Esophagus muscularis mucosa (tissue), 4 donors: Measurements from ENCODE around the gene SLC17A9. TPM values are rescaled to one million over a fixed set of nuclear protein-coding genes. Genes with fewer than 3 reads are reported as not detected.

Experiments used
- DNase-seq: peaks from one replicate; pipeline ENCODE4 v3.0.0-alpha.2; 2017; ENCODE audit errors: extremely low spot score
- H3K27ac ChIP-seq, 4 donors: fragments of 200-600 bp; sonication (generic); replicated peaks in 1 of 4; 1 replicate in 3 of 4; 2 replicates in 1 of 4; pipeline ENCODE4 v1.5.1; 2016 to 2019; ENCODE audit warnings: mild to moderate bottlenecking in 1 of 4
- H3K27me3 ChIP-seq, 4 donors: fragments of 200-600 bp; sonication (generic); one replicate each; pipeline versions ENCODE4 v1.5.1 to v1.6.0; 2016 to 2019
- H3K36me3 ChIP-seq, 4 donors: fragments of 200-600 bp; sonication (generic); one replicate each; pipeline ENCODE4 v1.5.1; 2016 to 2019
- H3K4me1 ChIP-seq, 4 donors: fragments of 200-600 bp; sonication (generic); one replicate each; pipeline ENCODE4 v1.5.1; 2016 to 2019
- H3K4me3 ChIP-seq, 4 donors: fragments of 200-600 bp; sonication (generic); 1 replicate in 2 of 4; 2 replicates in 2 of 4; pipeline ENCODE4 v1.5.1; 2016 to 2019; ENCODE audit warnings: mild to moderate bottlenecking in 4 of 4, moderate library complexity in 1 of 4
- H3K9me3 ChIP-seq, 4 donors: fragments of 200-600 bp; sonication (generic); 1 replicate in 3 of 4; 2 replicates in 1 of 4; pipeline ENCODE4 v1.5.1; 2016 to 2019
- CTCF ChIP-seq, 3 experiments: fragments of 200-600 bp in 2 of 3; fragments of 450-650 bp in 1 of 3; sonication (generic) in 2 of 3; IDR thresholded peaks; one replicate each; pipeline ENCODE4 v1.5.1; 2017 to 2019; ENCODE audit warnings: antibody characterized with exemption in 3 of 3, mild to moderate bottlenecking in 2 of 3, moderate library complexity in 1 of 3
- EP300 ChIP-seq: sonication (generic); formaldehyde crosslinking; IDR thresholded peaks from one replicate; pipeline ENCODE4 v1.6.1; 2017; ENCODE audit warnings: antibody characterized with exemption
- POLR2A ChIP-seq: fragments of 450-650 bp; IDR thresholded peaks from one replicate; pipeline ENCODE4 v1.6.1; 2017; ENCODE audit warnings: antibody characterized with exemption, moderate library complexity, mild to moderate bottlenecking, low read depth
- POLR2AphosphoS5 ChIP-seq, 2 donors: sonication (generic); formaldehyde crosslinking; IDR thresholded peaks; one replicate each; pipeline ENCODE4 v1.6.1; 2017; ENCODE audit warnings: antibody characterized with exemption in 2 of 2
- WGBS: methylation state at CpG from one replicate; pipeline ENCODE4 v1.1.5; 2018; 5-methylcytosine and 5-hydroxymethylcytosine counted together
- intact Hi-C: fragments of 100-400 bp; cut with DNase I; formaldehyde crosslinking; loops from one replicate; pipeline ENCODE4 v1.15.1; 2023
- total RNA-seq, 4 donors: library from RNA; depleted of rRNA; stranded (reverse); fragments of >200 nt; gene quantifications; one replicate each; pipeline versions ENCODE4 v1.1.0 to v1.2.1, GENCODE V29; 2016

SLC17A9 gene
- total RNA-seq, 4 donors from 2014 or later, result 2.2 to 5.2 (median 2.7) TPM

- Histone ChIP-seq H3K9me3 (no peaks in the 10 kb centered on the region), H3K4me3 (peak overlapping the region in 1 of 4 donors; percentile 2), H3K36me3 (peaks cover 0 to 21% (median 8%) of the 10 kb centered on the region in 4 donors), H3K27ac (peak overlapping the region in 1 of 4 donors; percentile 3), H3K27me3 (no peaks in the 10 kb centered on the region), H3K4me1 (peaks cover 37 to 72% (median 57%) of the 10 kb centered on the region in 4 donors)
- intact Hi-C loops, result loop anchor here (10.0 kb wide), 1 partner anchor 281 kb away; no protein-coding TSS in a partner anchor
- WGBS, result 75% methylated on average over 12 of the region's 12 CpGs
- DNase-seq, result no peak
- no peak for TF ChIP-seq POLR2A
- no peak for TF ChIP-seq EP300
- TF ChIP-seq CTCF (IDR thresholded peaks at IDR 0.05), result no peak
- TF ChIP-seq POLR2AphosphoS5 (IDR thresholded peaks at IDR 0.05), result no peak
These were observed 17.1 kb upstream of the SLC17A9 start for GRCh38 chr20:62935204-62935967.

GRCh38 chr20:62935968-62936585 is 16.4 kb upstream of the SLC17A9 start:
- peaks cover 0 to 21% (median 10%) of the 10 kb centered on the region in 4 donors for H3K36me3 ChIP-seq
- TF ChIP-seq CTCF (IDR thresholded peaks at IDR 0.05), result no peak
- no peak for TF ChIP-seq EP300
- no peak for TF ChIP-seq POLR2AphosphoS5 (IDR thresholded peaks at IDR 0.05)
- TF ChIP-seq POLR2A, result no peak
- intact Hi-C loops, result loop anchor here (10.0 kb wide), 1 partner anchor 281 kb away; no protein-coding TSS in a partner anchor
- no peak for DNase-seq
- peak overlapping the region; percentile 88 to 91 (median 90) for H3K4me3 ChIP-seq
- no peaks in the 10 kb centered on the region for H3K9me3 ChIP-seq
- WGBS, result 89% methylated on average over 22 of the region's 22 CpGs
- H3K27me3 ChIP-seq, result no peaks in the 10 kb centered on the region
- H3K27ac ChIP-seq, result peak overlapping the region in 1 of 4 donors; percentile 3
- peaks cover 44 to 77% (median 64%) of the 10 kb centered on the region in 4 donors for H3K4me1 ChIP-seq

- H3K9me3 ChIP-seq, result no peaks in the 10 kb centered on the region
- peak overlapping the region; percentile 88 to 91 (median 90) for H3K4me3 ChIP-seq
- H3K36me3 ChIP-seq, result peaks cover 0 to 35% (median 16%) of the 10 kb centered on the region in 4 donors
- DNase-seq, result peak; percentile 99
- peaks cover 45 to 83% (median 74%) of the 10 kb centered on the region in 4 donors for H3K4me1 ChIP-seq
- intact Hi-C loops, result loop anchor here (10.0 kb wide), 1 partner anchor 283 kb away; no protein-coding TSS in a partner anchor
- no peaks in the 10 kb centered on the region for H3K27me3 ChIP-seq
- 1% methylated on average over 13 of the region's 92 CpGs for WGBS
- TF ChIP-seq POLR2A, result peak; percentile 33
- peak; percentile 96 to 97 for TF ChIP-seq POLR2AphosphoS5 (IDR thresholded peaks at IDR 0.05)
- TF ChIP-seq EP300, result no peak
- peak overlapping the region; percentile 91 to 98 (median 94) for H3K27ac ChIP-seq
These were observed 15.0 kb upstream of the SLC17A9 start for GRCh38 chr20:62937268-62938104.

GRCh38 chr20:62938105-62938888 is 14.2 kb upstream of the SLC17A9 start, which contains the start of gene GID8:
Gene GID8 (plus strand): TSS chr20:62938147. CDS start chr20:62941503, 3,356 bp downstream.
- DNase-seq, result no peak
- Histone ChIP-seq H3K27ac (peak within 1 kb of the TSS; percentile 91 to 98 (median 94)), H3K27me3 (no peaks in the 10 kb centered on the region), H3K4me3 (peak within 1 kb of the TSS; percentile 88 to 91 (median 90)), H3K4me1 (peaks cover 45 to 80% (median 75%) of the 10 kb centered on the region in 4 donors), H3K36me3 (peaks cover 5 to 39% (median 18%) of the 10 kb centered on the region in 4 donors), H3K9me3 (no peaks in the 10 kb centered on the region)
- intact Hi-C loops, result loop anchor here (10.0 kb wide), 1 partner anchor 283 kb away; no protein-coding TSS in a partner anchor
- WGBS, result 1% methylated on average over 30 of the region's 79 CpGs
- TF ChIP-seq CTCF (IDR thresholded peaks at IDR 0.05) (no peak), EP300 (no peak), POLR2AphosphoS5 (IDR thresholded peaks at IDR 0.05) (no peak), POLR2A (no peak)
